GM21737 (cell line): ENCODE results near the gene GRAP2.
"Not testable (repeated sequence)": the region's sequence is repeated elsewhere in the genome, so short reads cannot be mapped to it uniquely, and the experiment has no call there.

Experiments
- ATAC-seq: cut with Tn5 transposase; IDR thresholded peaks from one replicate; pipeline ENCODE4 v1.9.1; 2021; ENCODE audit warnings: mild to moderate bottlenecking, moderate library complexity; ENCODE audit not compliant: unreplicated experiment

Gene GRAP2

GRCh38 chr22:39942439-39943230, 41.8 kb downstream of the GRAP2 start:
- no peak for ATAC-seq

- no peak for ATAC-seq
Measured at GRCh38 chr22:39943337-39943736, 42.5 kb downstream of the GRAP2 start.

- ATAC-seq = no peak
Measured at GRCh38 chr22:39943953-39944872, 43.3 kb downstream of the GRAP2 start.

- ATAC-seq = no peak
Measured at GRCh38 chr22:39946126-39946502, 45.2 kb downstream of the GRAP2 start.

- no peak for ATAC-seq
Measured at GRCh38 chr22:39946503-39947219, 45.8 kb downstream of the GRAP2 start.

GRCh38 chr22:39947220-39948216, 46.6 kb downstream of the GRAP2 start:
- no peak for ATAC-seq

- ATAC-seq = no peak
Measured at GRCh38 chr22:39949964-39950737, 49.3 kb downstream of the GRAP2 start.

GRCh38 chr22:39951603-39952293, 50.9 kb downstream of the GRAP2 start:
- ATAC-seq = not testable (repeated sequence)

- no peak for ATAC-seq
Measured at GRCh38 chr22:39952347-39952746, 51.5 kb downstream of the GRAP2 start.

- ATAC-seq = no peak
Measured at GRCh38 chr22:39953101-39953500, 52.2 kb downstream of the GRAP2 start.

GRCh38 chr22:39954584-39955055, 53.7 kb downstream of the GRAP2 start:
- no peak for ATAC-seq

GRCh38 chr22:39955675-39956074, 54.8 kb downstream of the GRAP2 start:
- no peak for ATAC-seq

GRCh38 chr22:39956932-39957664, 56.2 kb downstream of the GRAP2 start:
- no peak for ATAC-seq

GRCh38 chr22:39958009-39958711, 57.3 kb downstream of the GRAP2 start:
- ATAC-seq = no peak

- ATAC-seq = no peak
Measured at GRCh38 chr22:39958949-39959639, 58.2 kb downstream of the GRAP2 start.

- no peak for ATAC-seq
Measured at GRCh38 chr22:39959640-39960447, 59.0 kb downstream of the GRAP2 start, which contains the start of gene TMA7B. TMA7B (plus strand) TSS chr22:39960397; CDS start chr22:39964375, 3,978 bp downstream.
